Left ventricle myocardium superior (tissue), 1 donor: ENCODE data around the gene ITGB6. TPM values are rescaled to one million over a fixed set of nuclear protein-coding genes. Genes with fewer than 3 reads are reported as not detected.
"Not testable (repeated sequence)": the region's sequence is repeated elsewhere in the genome, so short reads cannot be mapped to it uniquely, and the experiment has no call there.

Source experiments
- ATAC-seq: fragments of 200-7000 bp; cut with Tn5 transposase; one replicate; pipeline ENCODE4 v1.9.1; 2020; ENCODE audit warnings: mild to moderate bottlenecking, moderate library complexity
- DNase-seq: peaks from one replicate; pipeline ENCODE4 v3.0.0-alpha.2; 2020
- intact Hi-C: fragments of 100-400 bp; cut with micrococcal nuclease; formaldehyde crosslinking; loops from one replicate; pipeline ENCODE4 v1.11.0; 2022
- total RNA-seq: library from RNA; stranded (reverse); fragmentation: NEBNext Ultra II Directional; extraction: Animal tissue kit (Norgen Biotek cat#: 25700); gene quantifications from one replicate; pipeline ENCODE4 v1.2.1, GENCODE V29; 2021
- donor health status: DM: no; HTN: yes; CAD: no; lungs with severe emphysema.

The ITGB6 gene
- total RNA-seq, 1 donor from 2014 or later: 4.4 TPM

DNA sequence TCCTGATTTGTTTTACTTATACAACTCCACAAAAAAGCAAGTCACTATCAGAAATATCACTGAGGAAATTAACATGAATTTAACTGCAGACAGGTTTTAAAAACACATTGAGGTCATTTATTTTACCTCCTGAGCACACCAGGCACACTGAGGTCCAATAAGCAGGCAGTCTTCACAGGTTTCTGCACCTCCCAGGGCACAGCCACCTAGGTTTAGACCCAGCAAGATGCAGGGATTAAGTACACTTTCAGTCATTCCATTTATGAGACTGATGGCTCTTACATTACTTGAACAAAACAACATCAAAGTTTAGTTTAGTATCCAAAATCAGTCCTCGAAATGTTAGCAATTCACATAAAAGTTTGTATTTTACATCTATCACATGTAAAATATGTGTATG lies 1.0 kb downstream of the ITGB6 start:
- intact Hi-C loops: no loop called here
- no peak for ATAC-seq
- no peak for DNase-seq

DNA sequence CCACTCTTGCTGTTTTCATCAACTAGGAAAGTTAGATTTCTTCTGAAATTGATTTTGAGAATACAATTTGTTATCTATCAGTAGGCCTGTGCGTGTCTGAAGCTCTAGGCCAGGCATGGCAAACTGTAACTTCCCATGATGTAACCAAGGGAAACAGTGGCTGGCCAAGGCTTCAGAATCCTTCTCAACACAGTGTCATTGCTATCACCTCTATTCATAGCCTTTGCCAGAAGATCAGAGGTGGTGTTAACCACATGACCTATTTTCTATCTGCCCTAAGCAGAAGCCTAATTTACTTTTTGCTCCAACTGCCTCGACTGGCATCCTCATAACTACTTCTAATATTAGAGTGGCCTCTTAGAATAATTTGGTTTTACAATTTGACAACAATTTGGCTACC lies 2.5 kb downstream of the ITGB6 start:
- DNase-seq (no peak), ATAC-seq (peak; percentile 84)
- intact Hi-C loops: no loop called here

DNA sequence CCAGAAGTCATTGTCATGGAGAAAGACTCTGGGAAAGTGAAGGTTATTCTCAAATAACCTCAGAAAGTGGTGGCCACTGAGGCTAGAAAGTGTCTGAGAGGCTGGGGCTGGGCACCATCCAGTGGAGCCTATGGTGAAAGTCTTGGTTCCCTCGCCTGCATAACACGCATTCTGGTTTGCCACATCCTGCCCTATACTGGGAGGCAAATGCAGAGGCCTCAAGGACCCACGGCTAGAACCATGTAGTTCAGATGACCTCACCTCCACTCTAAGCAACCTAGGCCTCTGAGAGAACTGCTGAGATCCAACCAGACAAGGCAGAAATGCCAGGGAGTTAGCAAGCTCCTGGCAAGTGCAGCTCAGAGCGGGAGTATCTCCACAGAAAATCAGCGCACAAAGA lies 5.1 kb downstream of the ITGB6 start:
- ATAC-seq (no peak), DNase-seq (no peak)
- intact Hi-C loops: no loop called here

DNA sequence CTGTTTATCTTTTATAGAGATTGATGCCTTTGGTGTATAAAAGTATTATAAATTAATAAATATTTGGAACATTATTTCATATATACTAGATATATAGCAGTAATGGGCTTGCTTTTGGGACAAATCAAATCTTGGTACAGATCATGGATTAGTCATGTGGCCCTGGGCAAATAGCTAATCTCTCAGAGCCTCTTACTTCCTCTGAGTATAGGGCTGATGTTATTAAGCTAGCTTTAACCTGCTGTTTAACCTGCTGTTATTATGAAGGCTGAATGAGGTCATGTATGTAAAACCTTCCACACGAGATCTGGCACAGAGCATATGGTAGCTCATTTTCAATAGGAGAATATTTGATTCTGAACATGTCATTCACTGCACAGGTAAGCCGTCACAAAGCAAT lies 5.7 kb downstream of the ITGB6 start:
- DNase-seq (no peak), ATAC-seq (no peak)
- intact Hi-C loops: no loop called here

DNA sequence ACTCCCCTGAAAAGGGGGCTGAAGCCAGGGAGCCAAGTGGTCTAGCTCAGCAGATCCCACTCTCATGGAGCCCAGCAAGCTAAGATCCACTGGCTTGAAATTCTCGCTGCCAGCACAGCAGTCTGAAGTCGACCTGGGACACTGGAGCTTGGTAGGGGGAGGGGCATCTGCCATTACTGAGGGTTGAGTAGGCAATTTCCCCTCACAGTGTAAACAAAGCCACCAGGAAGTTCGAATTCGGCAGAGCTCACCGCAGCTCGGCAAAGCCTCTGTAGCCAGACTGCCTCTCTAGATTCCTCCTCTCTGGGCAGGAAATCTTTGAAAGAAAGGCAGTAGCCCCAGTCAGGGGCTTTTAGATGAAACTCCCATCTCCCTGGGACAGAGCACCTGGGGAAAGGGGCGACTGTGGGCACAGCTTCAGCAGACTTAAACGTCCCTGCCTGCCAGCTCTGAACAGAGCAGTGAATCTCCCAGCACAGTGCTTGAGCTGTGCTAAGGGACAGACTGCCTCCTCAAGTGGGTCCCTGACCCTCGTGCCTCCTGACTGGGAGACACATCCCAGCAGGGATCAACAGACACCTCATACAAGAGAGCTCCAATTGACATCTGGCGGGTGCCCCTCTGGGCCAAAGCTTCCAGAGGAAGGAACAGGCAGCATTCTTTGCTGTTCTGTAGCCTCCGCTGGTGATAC lies 18.8 kb downstream of the ITGB6 start:
- intact Hi-C loops, DNase-seq, ATAC-seq: not testable (repeated sequence)

DNA sequence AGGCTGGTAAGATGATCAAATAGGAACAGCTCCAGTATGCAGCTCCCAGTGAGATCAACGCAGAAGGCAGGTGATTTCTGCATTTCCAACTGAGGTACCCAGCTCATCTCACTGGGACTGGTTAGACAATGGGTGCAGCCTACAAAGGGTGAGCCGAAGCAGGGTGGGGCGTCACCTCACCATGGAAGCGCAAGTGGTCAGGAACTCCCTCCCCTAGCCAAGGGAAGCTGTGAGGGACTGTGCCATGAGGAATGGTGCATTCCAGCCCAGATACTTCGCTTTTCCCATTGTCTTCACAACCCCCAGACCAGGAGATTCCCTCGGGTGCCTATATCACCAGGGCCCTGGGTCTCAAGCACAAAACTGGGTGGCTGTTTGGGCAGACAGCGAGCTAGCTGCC lies 19.4 kb downstream of the ITGB6 start:
- DNase-seq, ATAC-seq, intact Hi-C loops: not testable (repeated sequence)

DNA sequence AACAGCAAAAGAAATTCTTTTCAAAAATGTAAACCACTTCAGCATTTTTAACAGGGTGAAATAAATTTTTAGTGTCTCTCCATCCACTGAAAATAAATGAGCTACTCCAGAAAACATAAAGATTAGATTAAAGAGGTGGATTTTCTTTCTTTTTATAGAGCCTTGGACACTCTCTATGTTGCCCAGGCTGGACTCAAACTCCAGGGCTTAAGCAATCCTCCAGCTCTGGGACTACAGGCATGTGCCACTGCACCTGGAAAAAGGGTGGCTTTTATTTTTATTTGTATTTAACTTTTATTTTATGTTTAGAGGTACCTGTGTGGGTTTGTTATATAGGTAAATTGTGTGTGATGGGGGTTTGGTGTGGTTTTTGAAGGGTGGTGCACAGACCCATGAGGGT lies 19.9 kb downstream of the ITGB6 start:
- intact Hi-C loops: no loop called here
- DNase-seq (no peak), ATAC-seq (no peak)

DNA sequence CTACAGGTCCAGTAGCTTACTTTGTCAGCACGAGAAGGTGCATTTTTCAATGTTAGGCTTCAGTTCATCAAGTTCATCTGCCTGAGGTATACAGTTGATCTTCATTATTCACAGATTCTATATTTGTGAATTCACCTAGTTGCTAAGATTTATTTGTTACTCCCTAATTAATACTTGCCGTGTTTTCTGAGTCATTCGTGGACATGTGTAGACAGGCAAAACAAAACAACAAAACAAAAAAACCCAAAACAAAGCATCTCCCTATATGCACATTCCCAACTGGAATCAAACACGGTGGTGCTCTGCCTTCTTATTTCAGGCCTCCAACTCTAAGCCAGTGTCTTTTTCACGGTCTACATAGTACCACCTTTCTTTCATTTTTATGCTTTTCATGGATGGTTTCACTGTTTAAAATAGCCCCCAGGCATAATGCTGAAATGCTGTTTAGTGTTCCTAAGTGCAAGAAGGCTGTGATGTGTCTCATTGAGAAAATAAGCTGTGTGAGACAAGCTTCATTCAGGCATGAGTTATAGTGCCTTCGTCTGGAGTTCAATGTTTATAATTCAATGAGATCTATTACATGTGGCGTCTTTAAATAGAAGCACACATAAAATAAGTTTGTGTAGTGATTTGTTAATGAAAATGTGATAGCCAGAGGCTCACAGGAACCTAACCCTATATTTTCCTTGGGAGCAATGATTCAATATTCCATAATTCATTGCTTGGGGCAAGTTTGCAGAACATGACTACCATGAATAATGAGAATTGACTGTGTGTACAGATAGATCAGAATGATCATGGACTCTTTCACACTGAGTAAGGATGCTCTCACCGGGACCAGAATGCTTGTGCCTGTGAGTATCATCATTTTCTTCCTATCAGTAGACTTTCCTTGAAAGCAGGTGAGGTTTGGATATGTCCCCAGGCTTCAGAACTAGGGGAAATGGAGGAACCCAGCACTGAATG lies 24.6 kb downstream of the ITGB6 start:
- intact Hi-C loops: no loop called here
- no peak for ATAC-seq
- no peak for DNase-seq

DNA sequence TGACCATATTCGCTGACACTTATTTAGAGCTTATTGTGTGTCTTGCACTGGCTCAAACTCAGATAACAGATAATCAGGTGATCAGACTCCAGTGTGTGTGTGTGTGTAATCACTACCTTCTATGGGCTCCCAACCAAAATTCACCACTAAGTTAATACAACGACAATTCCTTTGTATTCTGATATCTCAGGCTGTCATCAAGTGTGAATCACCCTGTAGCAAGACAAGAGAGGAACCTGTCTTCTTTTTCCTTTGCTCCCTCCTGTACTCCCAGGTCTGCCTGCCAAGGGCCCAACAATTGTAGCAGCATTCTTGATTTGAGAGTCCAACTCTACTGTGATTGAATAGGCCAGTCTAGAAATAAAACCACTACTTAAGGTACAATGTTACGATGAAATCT lies 25.8 kb downstream of the ITGB6 start:
- no peak for ATAC-seq

DNA sequence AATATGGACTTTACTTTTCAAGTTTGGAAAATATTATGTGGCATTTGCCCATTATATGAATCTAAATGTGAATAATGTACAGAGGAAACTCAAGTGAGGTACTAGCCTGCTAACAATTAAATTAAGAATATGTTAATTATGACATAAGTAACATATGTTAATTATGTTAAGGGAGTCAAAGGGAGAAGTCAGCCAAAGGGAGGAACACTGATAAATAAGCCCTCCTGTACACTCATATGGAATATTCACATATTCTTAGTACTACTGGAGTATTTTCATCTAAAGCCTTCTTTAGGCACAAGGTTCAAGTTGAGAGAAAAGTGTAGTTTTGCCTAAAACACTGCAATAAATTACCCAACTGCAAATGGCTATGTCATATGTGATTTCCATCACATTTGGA lies 30.1 kb downstream of the ITGB6 start:
- intact Hi-C loops: no loop called here

More for the DNA sequence above, 25.8 kb downstream of the ITGB6 start:
- intact Hi-C loops: no loop called here
- no peak for DNase-seq

DNA sequence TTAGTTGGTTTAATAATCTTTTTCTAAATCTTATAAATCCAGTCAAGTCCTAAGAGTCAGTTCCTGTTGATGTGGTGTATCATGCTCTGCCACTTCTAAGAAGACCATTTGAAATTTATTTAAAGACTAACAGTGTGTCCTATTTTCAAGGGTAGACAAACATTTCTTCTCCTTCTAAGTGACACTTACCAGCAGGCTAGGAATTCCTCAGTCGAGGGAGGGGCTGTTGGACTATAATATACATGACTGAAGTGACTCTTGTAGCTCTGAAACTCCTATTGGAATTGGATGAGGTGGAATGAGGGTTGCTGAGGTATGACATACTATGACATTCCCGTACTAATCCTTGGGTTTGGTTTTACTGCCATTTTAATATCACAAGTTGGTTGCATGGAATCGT lies 30.6 kb downstream of the ITGB6 start:
- no peak for DNase-seq
- intact Hi-C loops: no loop called here
- ATAC-seq: no peak

More for the DNA sequence above, 30.1 kb downstream of the ITGB6 start:
- DNase-seq (no peak), ATAC-seq (no peak)

DNA sequence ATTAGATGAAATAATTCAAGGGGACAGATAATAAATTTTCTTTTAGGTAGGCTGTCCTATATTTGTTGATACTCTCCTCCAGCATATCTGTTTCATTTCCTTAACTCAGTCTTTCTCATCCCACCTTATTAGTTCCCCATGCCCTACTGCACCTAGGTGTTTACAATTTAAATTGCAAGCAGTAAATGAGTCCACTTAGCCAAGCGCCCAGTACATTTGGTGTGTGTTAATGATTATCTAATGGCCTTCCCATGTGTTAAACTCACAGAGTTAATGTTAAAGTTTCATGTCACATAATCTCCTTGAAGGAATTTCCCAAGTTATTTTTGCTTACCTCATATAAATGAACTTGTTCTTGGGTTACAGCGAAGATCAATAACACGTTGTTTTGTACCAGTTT lies 31.2 kb downstream of the ITGB6 start:
- ATAC-seq (no peak), DNase-seq (no peak)
- intact Hi-C loops: no loop called here

DNA sequence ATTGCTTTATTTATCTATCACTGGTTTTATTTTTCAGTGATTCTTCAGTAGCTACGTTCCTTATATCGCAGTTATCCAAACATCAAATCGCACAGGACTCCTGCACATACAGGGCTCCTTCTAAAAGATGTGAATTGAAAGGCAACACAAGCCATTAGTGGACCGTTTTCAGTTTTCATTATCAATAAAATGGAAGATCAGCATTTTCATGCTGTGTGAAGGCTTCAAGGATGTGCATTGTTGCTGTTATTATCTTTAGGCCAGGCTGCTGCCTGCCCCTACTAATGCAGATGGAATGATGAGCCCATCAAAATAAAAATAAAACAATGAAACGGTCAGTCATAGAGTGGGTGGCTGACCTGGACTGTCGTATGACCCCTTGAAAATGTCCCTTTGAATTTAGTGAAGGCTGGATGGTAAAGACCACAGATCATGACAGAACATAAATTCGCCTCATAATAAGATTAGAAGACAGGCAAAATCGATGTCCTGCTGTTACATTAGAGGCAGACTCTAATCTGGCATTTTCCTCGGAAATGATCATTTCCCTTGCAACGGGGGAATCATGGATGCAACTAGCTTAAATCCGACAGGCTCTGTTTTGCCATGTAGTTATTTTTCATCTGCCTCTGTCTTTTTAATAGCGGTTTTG lies 32.9 kb downstream of the ITGB6 start:
- ATAC-seq (no peak), DNase-seq (no peak)
- intact Hi-C loops: no loop called here

DNA sequence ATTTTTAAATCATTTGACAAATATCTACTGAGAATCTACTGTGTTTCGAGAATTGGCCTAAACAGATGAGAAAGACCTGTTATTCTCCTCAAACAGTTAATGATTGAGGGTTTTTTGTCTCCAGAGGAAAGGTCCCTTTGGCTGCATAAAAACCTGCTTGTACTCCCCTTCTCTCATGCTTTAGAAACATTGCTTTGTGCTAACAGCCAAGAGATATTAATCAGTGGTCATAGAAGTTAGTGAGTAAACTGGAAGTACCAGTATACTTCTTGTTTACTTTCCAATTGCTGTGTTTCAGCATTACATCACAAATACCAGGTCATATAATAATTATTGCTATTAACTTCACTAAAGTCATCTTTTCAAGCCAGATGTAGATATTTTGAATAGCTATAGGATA lies 34.1 kb downstream of the ITGB6 start:
- DNase-seq: no peak
- no peak for ATAC-seq
- intact Hi-C loops: no loop called here

DNA sequence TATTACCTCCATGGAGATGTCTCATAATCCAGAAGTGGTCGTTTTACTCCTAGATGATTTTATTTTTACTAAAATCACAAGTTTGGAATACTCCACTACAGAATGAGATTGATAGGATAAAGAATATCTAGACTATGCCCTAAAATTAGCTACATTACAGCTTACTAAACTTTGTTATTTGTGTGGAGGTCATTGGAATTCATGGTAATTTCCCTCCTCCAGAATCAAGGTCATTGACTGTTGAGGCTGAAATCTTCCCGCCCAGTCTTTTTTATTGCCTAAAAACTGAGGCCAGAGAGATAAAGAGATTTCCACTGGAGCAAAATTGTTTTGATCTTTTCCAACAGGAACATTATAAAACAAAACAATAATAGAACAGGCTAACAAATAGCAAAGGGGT lies 35.0 kb downstream of the ITGB6 start:
- intact Hi-C loops: no loop called here
- no peak for ATAC-seq

DNA sequence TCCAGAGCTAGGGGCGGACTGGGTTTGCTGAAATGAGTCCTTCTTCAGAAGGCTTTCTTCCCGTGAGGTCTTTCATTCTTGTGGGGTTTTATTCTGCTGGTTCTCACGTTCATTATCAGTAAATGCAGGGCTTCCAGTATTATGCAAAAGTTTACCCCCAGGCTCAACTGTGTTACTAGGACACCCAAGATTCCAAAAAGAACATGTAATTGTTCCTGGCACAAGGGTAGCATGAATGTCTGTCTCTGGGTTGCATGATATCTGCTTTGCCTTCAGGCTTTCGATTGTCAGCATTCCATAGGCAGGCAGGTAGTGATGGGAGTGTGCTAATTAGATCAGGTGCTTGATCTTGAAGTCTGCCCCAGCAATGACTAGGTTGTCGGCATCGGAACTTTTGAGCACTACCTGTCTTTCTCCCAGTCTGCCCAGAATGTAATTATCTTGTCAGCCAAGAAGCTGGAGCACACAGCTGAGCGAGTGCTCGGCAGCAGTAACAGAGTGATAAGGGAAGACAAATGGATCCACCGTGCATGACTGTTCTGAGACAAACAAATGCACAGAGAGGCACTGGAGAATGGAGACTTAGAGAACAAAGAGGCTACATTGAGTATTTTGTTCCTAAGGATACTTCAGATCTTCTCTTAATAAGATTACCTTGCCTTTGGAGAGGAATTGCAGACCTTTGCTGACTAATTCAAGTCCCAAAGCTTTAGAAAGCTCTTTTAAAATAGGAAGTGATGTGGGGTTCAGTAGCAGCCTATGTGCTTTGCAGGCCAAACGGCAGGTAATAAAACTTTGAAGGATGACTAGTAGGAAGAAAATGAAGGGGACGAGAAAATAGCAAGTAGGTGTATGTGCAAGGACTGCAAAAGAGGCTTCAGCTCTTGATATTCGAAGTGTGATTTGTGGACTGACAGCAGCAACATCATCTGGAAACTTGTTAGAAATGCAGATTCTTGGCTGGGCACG lies 41.9 kb downstream of the ITGB6 start:
- intact Hi-C loops: no loop called here
- no peak for DNase-seq
- peak; percentile 74 for ATAC-seq

More for the DNA sequence above, 35.0 kb downstream of the ITGB6 start:
- no peak for DNase-seq

DNA sequence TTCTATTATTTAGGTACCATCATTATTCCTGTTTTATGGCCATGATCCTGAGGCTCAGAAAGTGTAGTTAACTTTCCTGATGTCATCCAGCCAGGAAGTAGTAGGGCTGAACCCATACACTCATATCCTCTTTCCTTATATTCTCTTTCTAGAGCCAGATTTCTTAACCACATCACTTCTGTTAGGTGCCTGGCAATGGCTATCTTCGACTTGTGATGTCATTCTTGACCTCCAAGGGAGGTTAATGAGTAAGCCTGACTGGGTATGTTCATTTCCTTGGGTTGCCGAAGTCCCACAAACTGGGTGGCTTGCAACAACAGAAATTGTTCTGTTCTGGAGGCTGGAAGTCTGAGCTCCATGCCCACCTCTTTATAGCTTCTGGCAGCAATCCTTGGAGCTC lies 43.4 kb downstream of the ITGB6 start:
- intact Hi-C loops: no loop called here
- no peak for ATAC-seq
- DNase-seq: no peak

DNA sequence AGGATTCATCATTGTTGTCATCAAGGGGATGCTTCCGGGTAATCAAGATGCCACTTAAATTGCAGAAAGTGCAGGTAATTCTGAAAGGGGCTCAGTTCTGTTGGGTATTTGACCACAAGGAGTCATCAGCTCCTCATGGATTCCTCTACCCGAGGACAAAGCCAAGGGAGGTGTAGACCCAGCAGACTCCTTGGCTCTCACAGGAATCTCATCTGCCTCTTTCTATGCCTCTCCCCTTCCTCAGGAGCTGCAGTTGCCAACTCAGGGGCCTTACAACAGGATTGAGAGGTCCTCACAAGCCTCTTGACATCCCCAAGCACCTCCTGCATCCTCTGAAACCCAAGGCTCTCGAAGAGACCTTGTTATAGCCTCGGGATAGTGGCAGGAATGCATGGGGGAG lies 44.0 kb downstream of the ITGB6 start:
- intact Hi-C loops: no loop called here
- no peak for DNase-seq
- no peak for ATAC-seq

DNA sequence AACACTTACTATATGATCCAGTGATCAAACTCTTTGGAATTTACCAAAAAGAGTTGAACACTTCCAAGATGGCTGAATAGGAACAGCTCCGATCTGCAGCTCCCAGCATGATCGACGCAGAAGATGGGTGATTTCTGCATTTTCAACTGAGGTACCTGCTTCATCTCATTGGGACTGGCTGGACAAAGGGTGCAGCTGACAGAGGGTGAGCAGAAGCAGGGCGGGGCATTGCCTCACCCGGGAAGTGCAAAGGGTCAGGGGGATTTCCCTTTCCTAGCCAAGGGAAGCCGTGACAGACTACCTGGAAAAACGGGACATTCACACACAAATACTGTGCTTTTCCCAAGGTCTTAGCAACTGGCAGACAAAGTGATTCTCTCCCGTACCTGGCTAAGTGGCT lies 51.7 kb downstream of the ITGB6 start:
- ATAC-seq, DNase-seq, intact Hi-C loops: not testable (repeated sequence)
